ENCODE measurements around the gene EXOC6B. TPM values are rescaled to one million over a fixed set of nuclear protein-coding genes. Genes with fewer than 3 reads are reported as not detected.
A peak's percentile ranks its signal among the peaks of the same experiment; 100 is the strongest.

Gene EXOC6B
- total and polyA plus RNA-seq, 3 donors from 2014 or later: 27.7 to 45.2 (median 31.7) TPM

GRCh38 chr2:72581560-72582181 is 244.2 kb downstream of the EXOC6B start:
- Histone ChIP-seq H3K27ac (no peak overlapping the region), H3K4me1 (no peaks in the 10 kb centered on the region), H3K36me3 (ENCODE audit: low read depth, missing control alignments) (no peaks in the 10 kb centered on the region), H3K27me3 (no peaks in the 10 kb centered on the region), H3K9me3 (no peaks in the 10 kb centered on the region), H3K4me3 (no peak overlapping the region)
- DNase-seq: no peak
- 69 to 92% methylated on average over 4 to 5 of the region's 5 CpGs for WGBS, 2 donors
- TF ChIP-seq POLR2A (IDR thresholded peaks at IDR 0.05) (no peak), CTCF (IDR thresholded peaks at IDR 0.05) (peak in 1 of 3 experiments; percentile 7)
- intact Hi-C loops (cut with DNase I; ENCODE audit: low total_unique reads): no loop called here

GRCh38 chr2:72579591-72580180 is 246.1 kb downstream of the EXOC6B start:
- intact Hi-C loops (cut with DNase I; ENCODE audit: low total_unique reads): no loop called here

GRCh38 chr2:72576861-72577260 is 249.0 kb downstream of the EXOC6B start:
- no peak overlapping the region for H3K4me3 ChIP-seq
- intact Hi-C loops (cut with DNase I; ENCODE audit: low total_unique reads): no loop called here
- H3K4me1 ChIP-seq: no peaks in the 10 kb centered on the region
- no peak overlapping the region for H3K27ac ChIP-seq
- TF ChIP-seq CTCF (IDR thresholded peaks at IDR 0.05) (no peak), POLR2A (IDR thresholded peaks at IDR 0.05) (no peak)
- H3K27me3 ChIP-seq: no peaks in the 10 kb centered on the region
- no peaks in the 10 kb centered on the region for H3K9me3 ChIP-seq
- H3K36me3 ChIP-seq (ENCODE audit: low read depth, missing control alignments): no peaks in the 10 kb centered on the region
- DNase-seq: no peak

More at GRCh38 chr2:72579591-72580180, 246.1 kb downstream of the EXOC6B start:
- WGBS, 2 donors: 70 to 89% methylated on average over 1 of the region's 1 CpG
- no peaks in the 10 kb centered on the region for H3K9me3 ChIP-seq
- no peaks in the 10 kb centered on the region for H3K27me3 ChIP-seq
- no peaks in the 10 kb centered on the region for H3K4me1 ChIP-seq
- peak in 2 of 3 experiments; percentile 30 to 51 for TF ChIP-seq CTCF (IDR thresholded peaks at IDR 0.05)
- no peak for TF ChIP-seq POLR2A (IDR thresholded peaks at IDR 0.05)
- no peaks in the 10 kb centered on the region for H3K36me3 ChIP-seq (ENCODE audit: low read depth, missing control alignments)
- no peak for DNase-seq
- H3K27ac ChIP-seq: no peak overlapping the region
- no peak overlapping the region for H3K4me3 ChIP-seq

GRCh38 chr2:72576459-72576858 is 249.4 kb downstream of the EXOC6B start:
- Histone ChIP-seq H3K9me3 (no peaks in the 10 kb centered on the region), H3K36me3 (ENCODE audit: low read depth, missing control alignments) (no peaks in the 10 kb centered on the region), H3K4me3 (no peak overlapping the region), H3K27me3 (no peaks in the 10 kb centered on the region), H3K4me1 (no peaks in the 10 kb centered on the region), H3K27ac (no peak overlapping the region)
- intact Hi-C loops (cut with DNase I; ENCODE audit: low total_unique reads): no loop called here
- no peak for DNase-seq
- TF ChIP-seq POLR2A (IDR thresholded peaks at IDR 0.05) (no peak), CTCF (IDR thresholded peaks at IDR 0.05) (no peak)
- 83 to 90% methylated on average over 2 of the region's 2 CpGs for WGBS, 2 donors

GRCh38 chr2:72574886-72575285 is 250.9 kb downstream of the EXOC6B start:
- Histone ChIP-seq H3K27me3 (no peaks in the 10 kb centered on the region), H3K9me3 (no peaks in the 10 kb centered on the region), H3K27ac (no peak overlapping the region), H3K4me1 (no peaks in the 10 kb centered on the region), H3K36me3 (ENCODE audit: low read depth, missing control alignments) (no peaks in the 10 kb centered on the region), H3K4me3 (no peak overlapping the region)
- no peak for DNase-seq
- 96 to 97% methylated on average over 3 of the region's 3 CpGs for WGBS, 2 donors
- intact Hi-C loops (cut with DNase I; ENCODE audit: low total_unique reads): no loop called here
- TF ChIP-seq POLR2A (IDR thresholded peaks at IDR 0.05) (no peak), CTCF (IDR thresholded peaks at IDR 0.05) (no peak)
